ES-I3 (cell line): ENCODE measurements around the gene TAS2R60.
"Not testable (repeated sequence)": the region's sequence is repeated elsewhere in the genome, so short reads cannot be mapped to it uniquely, and the experiment has no call there.

Source experiments
- H3K36me3 ChIP-seq: 2 replicates; pipeline ENCODE4 v1.6.1; 2013; ENCODE audit warnings: mild to moderate bottlenecking, low read length, control low read depth, moderate library complexity; ENCODE audit not compliant: insufficient read depth
- H3K4me1 ChIP-seq: 2 replicates; pipeline ENCODE4 v1.6.1; 2013; ENCODE audit warnings: mild to moderate bottlenecking, control low read depth, low read length; ENCODE audit not compliant: insufficient read depth
- H3K9ac ChIP-seq: 2 replicates; pipeline ENCODE4 v1.6.1; 2013; ENCODE audit warnings: low read depth, mild to moderate bottlenecking, low read length, moderate library complexity
- H3K9me3 ChIP-seq: 2 replicates; pipeline ENCODE4 v1.6.1; 2013; ENCODE audit warnings: mild to moderate bottlenecking, low read length, moderate library complexity; ENCODE audit not compliant: control insufficient read depth, insufficient read depth

Gene TAS2R60

DNA sequence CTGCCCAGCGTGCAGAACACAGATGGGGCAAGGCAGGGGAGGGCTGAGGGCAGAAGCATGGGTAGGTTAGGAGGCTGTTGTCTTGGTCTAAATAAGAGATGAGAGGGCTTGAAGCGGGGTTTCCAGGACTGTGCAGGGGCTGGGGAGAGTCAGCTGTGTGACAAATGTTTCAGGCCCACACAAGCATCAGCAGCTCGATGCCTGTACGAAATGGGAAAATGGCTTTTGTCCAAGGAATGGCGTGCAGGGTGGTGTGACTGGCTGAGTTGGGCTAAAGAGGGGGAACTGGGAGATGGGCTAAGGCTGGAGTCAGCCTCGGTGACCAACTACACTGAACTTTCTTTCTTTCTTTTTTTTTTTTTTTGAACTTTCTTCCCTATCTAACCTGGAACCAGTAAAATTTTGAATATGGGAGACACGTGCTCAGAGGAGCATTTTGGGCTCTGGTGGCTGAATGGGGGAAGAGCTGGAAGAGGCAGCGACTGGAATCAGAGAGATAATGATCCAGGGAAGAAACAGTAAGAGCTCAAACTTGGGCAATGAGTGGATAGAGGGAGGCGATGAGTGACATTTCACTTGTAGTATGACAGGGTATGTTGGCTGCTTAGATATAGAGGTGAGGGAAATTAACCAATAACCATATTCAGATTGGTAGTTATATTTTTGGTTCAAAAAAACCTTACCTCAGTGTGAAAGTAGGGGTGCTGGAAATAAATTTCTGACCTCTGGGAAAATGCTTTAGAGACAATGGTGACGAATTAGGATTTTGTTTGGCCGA lies 24.4 kb upstream of the TAS2R60 start:
- Histone ChIP-seq H3K9ac (no peak overlapping the region), H3K36me3 (no peaks in the 10 kb centered on the region; the same call in 1 of the 2 replicates), H3K4me1 (peaks cover 23% of the 10 kb centered on the region; the same call in 1 of the 2 replicates), H3K9me3 (no peaks in the 10 kb centered on the region)

GRCh38 chr7:143419880-143420279 lies 23.4 kb upstream of the TAS2R60 start:
- peaks cover 23% of the 10 kb centered on the region; the same call in 1 of the 2 replicates for H3K4me1 ChIP-seq
- no peak overlapping the region for H3K9ac ChIP-seq
- H3K36me3 ChIP-seq, result no peaks in the 10 kb centered on the region; the same call in 1 of the 2 replicates
- no peaks in the 10 kb centered on the region for H3K9me3 ChIP-seq

GRCh38 chr7:143420624-143421023 lies 22.6 kb upstream of the TAS2R60 start:
- H3K9ac ChIP-seq, H3K9me3 ChIP-seq, H3K36me3 ChIP-seq: not testable (repeated sequence)
- peaks cover 19% of the 10 kb centered on the region; the same call in 1 of the 2 replicates for H3K4me1 ChIP-seq

DNA sequence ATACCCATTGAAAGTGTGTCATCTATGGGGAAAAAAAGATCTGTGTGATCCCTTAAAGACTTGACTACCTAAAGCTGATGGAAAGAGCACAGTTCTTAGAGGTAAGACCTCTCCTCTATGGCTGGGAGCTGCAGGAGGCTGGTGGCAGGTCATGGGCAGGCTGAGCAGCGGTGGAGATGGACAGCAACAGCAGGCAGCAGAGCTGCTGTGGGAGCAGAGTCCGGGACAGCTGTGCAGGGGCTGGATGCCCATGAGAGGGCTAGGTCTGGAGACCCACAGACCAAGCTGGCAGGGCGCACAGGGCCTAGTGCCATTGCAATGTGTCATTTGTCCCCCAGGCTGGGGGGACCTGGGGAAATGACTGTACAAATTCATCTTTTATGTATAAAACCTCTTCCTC lies 21.2 kb upstream of the TAS2R60 start:
- Histone ChIP-seq H3K36me3 (no peaks in the 10 kb centered on the region; the same call in 1 of the 2 replicates), H3K4me1 (0 out of 2 replicates have a peak, but pooled peaks cover 13% of the 10 kb centered on the region), H3K9me3 (no peaks in the 10 kb centered on the region)

GRCh38 chr7:143424476-143424875 lies 18.8 kb upstream of the TAS2R60 start:
- H3K4me1 ChIP-seq, H3K36me3 ChIP-seq, H3K9ac ChIP-seq, H3K9me3 ChIP-seq: not testable (repeated sequence)

More for the DNA sequence above, 21.2 kb upstream of the TAS2R60 start:
- H3K9ac ChIP-seq, result no peak overlapping the region

GRCh38 chr7:143426479-143427142 lies 16.6 kb upstream of the TAS2R60 start:
- H3K9me3 ChIP-seq, result no peaks in the 10 kb centered on the region
- H3K36me3 ChIP-seq, result no peaks in the 10 kb centered on the region
- H3K4me1 ChIP-seq, result no peaks in the 10 kb centered on the region

DNA sequence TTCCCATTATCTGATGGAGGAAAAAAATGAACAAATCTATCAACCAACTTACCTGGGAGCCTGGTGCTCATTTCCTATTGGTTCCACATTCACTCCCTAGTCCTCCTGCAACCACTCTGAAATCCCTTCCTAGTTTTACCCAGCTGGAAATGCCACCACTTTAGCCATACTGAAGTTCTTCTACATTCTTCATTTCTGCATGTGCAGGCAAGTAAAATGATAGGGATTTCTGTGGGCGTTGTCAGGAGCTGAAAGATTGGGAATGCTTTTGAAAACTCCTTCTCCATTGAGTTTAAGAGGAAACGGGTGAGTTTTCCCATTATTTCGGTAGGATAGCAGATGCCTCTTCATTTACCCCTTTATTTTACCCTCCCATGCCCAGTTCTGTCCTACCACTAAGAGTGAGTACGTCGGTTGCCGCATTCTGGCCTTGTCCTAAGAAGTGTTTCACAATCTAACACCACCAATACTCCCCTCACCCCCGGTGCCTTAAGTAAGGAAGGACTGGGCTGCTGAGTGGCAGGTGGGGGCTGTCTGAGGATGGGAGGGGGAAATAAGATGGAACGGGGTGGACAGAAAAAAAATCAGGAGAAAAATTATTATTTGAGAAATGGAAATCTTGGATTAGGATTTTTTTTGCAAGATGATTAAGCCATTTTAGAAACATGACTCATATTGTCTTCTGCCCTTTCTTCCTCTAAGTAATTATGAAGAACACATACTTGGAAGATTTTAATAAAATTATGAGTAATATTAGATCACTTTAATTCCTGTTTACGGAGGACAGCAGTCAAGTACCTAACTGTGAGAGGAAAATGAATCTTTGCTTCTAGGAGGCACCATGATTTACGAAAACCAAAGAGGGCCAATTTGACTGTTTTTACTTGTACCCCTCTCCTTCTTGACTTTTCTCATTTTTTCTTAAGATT lies 13.2 kb upstream of the TAS2R60 start:
- Histone ChIP-seq H3K4me1 (no peaks in the 10 kb centered on the region), H3K36me3 (no peaks in the 10 kb centered on the region), H3K9me3 (no peaks in the 10 kb centered on the region), H3K9ac (no peak overlapping the region)

More at GRCh38 chr7:143426479-143427142, 16.6 kb upstream of the TAS2R60 start:
- no peak overlapping the region for H3K9ac ChIP-seq

DNA sequence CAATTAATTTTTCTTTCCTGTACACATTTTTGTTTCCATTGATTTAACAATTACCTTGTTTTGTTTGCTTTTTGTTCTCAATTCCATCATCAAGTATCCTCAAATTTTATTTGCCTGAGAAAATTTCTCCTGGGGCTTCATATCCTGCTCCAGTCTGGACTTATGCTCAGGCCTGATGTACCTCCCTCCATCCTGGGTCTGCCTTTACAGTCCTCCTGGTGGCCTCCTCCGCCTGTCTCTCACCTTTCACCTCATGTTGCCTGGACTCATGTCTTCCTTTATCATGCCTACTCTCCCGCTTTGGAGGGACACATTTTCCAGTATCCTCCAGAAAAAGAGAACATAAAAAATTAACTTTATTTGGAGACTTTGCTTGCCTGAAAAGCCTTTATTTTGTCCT lies 12.1 kb upstream of the TAS2R60 start:
- no peaks in the 10 kb centered on the region for H3K36me3 ChIP-seq

DNA sequence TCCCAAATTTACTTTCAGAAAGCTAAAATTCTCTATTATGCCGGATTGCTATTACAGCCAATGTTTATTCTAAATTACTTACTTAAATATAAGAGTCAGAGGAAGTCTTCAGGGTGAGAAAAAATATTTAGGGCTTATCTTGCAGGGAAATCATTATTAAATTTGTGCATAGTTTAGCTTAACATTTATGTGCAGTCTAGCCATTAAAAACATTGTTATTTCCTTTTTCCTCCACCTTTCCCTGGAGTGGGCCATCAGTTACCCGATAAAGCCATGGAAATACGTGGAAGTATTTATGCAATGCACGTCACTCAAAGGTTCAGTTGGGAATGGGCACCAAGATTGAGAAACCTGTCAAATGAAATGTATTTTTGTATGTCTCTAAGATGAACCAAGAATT lies 9.5 kb upstream of the TAS2R60 start:
- Histone ChIP-seq H3K4me1 (peaks cover 17% of the 10 kb centered on the region), H3K36me3 (no peaks in the 10 kb centered on the region), H3K9ac (no peak overlapping the region), H3K9me3 (no peaks in the 10 kb centered on the region)

More for the DNA sequence above, 12.1 kb upstream of the TAS2R60 start:
- H3K4me1 ChIP-seq, result peaks cover 2% of the 10 kb centered on the region
- no peaks in the 10 kb centered on the region for H3K9me3 ChIP-seq
- no peak overlapping the region for H3K9ac ChIP-seq

DNA sequence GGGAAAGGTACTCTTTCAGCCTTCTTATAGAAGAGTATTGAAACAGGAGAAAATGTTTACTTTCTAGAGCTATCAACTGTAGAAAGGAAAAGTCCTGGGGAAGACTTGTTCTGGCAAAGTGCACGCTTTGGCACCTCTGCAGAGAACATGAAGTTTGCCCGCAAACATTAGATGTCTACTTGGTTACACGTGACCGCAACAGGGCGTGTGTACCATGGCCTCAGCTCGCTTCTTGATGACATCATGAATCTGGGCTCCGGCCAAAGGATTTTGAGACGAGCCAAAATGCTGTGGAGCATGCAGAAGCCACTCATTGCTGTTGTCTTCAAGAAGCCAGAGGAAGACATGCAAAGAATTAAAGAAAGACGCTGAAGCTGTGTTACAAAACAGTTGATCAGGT lies 8.6 kb upstream of the TAS2R60 start:
- Histone ChIP-seq H3K36me3 (no peaks in the 10 kb centered on the region), H3K9ac (no peak overlapping the region), H3K9me3 (no peaks in the 10 kb centered on the region), H3K4me1 (peaks cover 17% of the 10 kb centered on the region)

- Histone ChIP-seq H3K9ac (no peak overlapping the region), H3K36me3 (no peaks in the 10 kb centered on the region), H3K9me3 (no peaks in the 10 kb centered on the region), H3K4me1 (peaks cover 17% of the 10 kb centered on the region)
These were observed 8.0 kb upstream of the TAS2R60 start for GRCh38 chr7:143435266-143435665.

DNA sequence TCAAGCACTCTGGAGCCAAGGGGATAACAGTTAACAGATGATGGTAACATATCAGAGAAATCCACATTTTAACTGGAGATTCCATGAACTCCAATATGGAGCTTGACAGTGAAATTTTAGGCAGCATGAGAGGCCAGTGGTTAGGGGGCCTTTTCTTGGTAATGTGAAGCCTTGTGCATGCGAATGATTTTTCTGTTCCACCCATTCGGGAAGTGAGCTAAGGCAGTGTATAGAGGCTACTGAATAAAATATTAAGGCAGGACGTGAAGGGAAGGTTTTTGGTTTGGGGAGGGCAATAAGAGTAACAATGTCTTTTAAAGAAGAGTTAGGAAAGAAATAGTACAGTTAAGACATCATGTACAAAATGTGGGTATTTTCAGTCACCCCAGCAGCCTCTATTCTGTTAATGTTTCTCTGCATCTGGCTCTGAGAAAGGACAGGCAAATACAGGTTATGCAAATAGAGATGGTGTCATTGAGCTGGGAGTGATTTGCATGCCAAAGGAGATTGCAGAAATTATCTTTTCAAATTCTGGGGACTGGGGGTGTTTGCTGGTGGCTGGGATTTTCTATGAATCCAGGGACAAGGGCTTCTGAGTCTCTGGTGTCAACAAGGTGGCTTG lies 6.8 kb upstream of the TAS2R60 start:
- H3K9me3 ChIP-seq, result no peaks in the 10 kb centered on the region
- H3K9ac ChIP-seq, result no peak overlapping the region
- peaks cover 17% of the 10 kb centered on the region for H3K4me1 ChIP-seq
- no peaks in the 10 kb centered on the region for H3K36me3 ChIP-seq

GRCh38 chr7:143437578-143437977 lies 5.7 kb upstream of the TAS2R60 start:
- H3K36me3 ChIP-seq, result no peaks in the 10 kb centered on the region
- H3K9me3 ChIP-seq, result no peaks in the 10 kb centered on the region
- H3K4me1 ChIP-seq, result peaks cover 17% of the 10 kb centered on the region
- H3K9ac ChIP-seq, result no peak overlapping the region

- H3K9ac ChIP-seq, result no peak overlapping the region
- no peaks in the 10 kb centered on the region for H3K9me3 ChIP-seq
- no peaks in the 10 kb centered on the region for H3K36me3 ChIP-seq
- H3K4me1 ChIP-seq, result peaks cover 18% of the 10 kb centered on the region
These were observed 3.4 kb upstream of the TAS2R60 start for GRCh38 chr7:143439866-143440265.
